GM12801 (cell line): ENCODE data around the gene CHRNA5.

ENCODE experiments used
- CTCF ChIP-seq: IDR thresholded peaks from one replicate; pipeline ENCODE4 v1.5.1; 2011; ENCODE audit warnings: control low read depth; ENCODE audit not compliant: insufficient read length; ENCODE audit errors: extremely low read depth

Gene CHRNA5

DNA sequence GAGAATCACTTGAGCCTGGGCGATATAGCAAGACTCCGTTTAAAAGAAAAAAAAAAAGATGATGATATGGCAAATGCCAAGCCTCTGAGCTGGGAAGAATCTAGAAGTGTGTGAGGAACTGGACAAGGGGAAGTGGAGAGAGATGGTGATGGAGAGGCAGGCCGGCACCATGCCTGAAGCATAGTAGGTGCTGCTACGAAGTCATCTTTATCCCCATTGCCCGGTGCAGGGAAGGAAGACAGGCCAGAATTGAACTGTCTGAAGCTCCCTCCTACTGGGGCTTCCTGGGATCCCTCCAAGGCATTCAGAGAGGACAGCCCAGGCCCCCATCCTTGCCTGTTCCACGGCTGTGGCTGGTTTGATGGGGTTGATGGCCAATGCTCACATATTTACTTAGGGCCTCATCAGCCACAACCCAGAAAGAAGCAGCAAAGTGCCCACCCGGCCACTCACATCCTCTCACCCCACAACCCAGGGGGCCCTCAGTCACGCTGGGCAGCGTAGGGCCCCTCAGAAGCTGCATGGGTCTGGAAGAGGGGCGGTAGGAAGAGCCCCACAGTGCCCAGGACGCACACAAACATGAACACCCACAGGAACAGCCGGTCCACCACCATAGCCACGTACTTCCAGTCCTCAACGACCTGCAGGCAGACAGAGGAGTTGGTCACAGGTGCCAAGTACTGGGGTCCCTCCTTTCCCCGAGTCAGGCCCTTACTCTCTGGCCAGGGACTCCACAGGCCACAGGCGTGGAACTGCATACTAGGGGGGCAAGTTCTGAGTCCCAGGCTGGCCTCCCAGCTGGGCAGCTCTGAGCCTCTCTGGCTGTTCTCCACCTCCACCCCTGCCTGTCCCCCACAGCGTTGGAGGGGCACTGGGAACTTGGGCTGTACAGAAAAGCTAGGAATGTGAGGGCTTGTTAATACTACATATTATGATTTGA is 59.6 kb downstream of the CHRNA5 start:
- no peak for TF ChIP-seq CTCF

GRCh38 chr15:78625606-78626280 is 60.4 kb downstream of the CHRNA5 start:
- no peak for TF ChIP-seq CTCF

DNA sequence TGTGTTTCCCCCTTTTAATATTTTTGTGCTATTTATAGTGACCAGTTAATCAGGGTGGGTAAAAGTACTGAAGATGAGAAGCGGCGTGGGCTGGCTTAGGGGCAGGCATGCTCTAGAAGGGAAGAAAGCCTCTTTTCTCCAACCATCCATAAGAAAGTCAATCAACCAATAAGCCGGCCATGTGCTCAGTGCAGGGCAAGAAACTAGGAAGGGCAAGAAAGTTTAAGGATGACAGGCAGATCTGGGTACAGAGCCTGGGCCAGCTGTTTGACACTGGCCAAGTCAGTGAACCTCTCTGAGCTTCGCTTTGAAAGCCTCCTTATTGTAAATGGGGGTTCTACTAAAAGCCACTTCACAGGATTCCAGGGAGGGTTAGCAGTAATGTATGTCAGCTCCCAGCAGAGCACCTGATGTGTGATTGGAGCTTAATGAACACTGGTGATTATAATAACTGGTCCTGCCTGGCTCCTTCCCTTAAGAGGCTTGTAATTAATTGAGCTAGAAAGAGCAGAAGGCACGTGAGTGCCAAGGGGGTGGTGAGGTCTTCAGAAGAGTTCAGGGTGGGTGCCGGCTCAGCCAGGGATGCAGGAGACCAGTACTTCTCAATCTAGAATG is 61.2 kb downstream of the CHRNA5 start:
- TF ChIP-seq CTCF = no peak

DNA sequence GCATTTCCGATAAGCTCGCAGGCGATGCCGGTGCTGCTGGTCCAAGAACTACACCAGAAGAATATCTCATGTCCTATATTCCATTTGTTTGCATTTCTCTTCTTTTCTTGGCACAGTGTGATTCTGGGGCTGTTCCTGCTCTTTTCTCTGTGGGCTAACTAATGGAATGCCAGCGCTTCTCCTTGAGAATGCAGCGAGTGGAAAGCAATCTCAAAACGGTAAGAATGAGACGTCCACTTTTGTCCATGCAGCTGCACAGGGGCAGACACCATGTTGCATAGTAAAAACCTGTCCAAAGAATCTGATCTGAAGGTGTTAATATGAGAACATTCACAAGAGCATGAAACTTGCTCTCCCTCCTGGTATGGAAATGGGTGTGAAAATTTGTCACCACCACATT is 62.0 kb downstream of the CHRNA5 start:
- TF ChIP-seq CTCF = no peak

DNA sequence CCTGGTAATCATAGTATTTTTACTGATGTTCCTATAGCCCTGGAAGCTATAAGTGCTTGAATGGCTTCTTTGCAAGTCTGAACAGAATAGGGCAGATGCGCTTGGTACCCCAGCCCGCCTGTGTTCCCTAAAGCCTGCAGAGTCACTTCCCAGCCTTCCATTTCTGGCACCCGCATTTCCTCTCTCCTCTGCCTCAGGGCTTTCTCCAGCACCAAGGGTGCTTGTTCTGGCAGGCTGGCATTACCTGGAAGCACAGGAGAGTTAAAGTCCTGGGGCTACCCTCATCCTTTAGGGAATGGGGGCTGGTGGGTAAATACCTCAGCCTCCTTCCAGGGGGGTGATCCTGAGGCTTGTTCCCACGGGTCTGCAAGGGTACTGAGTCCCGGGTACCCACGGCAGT is 62.9 kb downstream of the CHRNA5 start:
- no peak for TF ChIP-seq CTCF

- no peak for TF ChIP-seq CTCF
These were observed 63.9 kb downstream of the CHRNA5 start for GRCh38 chr15:78629031-78629715.

- TF ChIP-seq CTCF = no peak
These were observed 64.4 kb downstream of the CHRNA5 start for GRCh38 chr15:78629716-78630065.
